DND-41 (cell line): Measurements from ENCODE around the gene RXRB.

Experiments used
- ATAC-seq: fragments of 200-7000 bp; cut with Tn5 transposase; 3 replicates; pipeline ENCODE4 v1.9.1; 2021; ENCODE audit warnings: low read depth; ENCODE audit not compliant: insufficient read depth
- DNase-seq: peaks from one replicate; pipeline ENCODE4 v3.0.0-alpha.2; 2020
- H2AFZ ChIP-seq: 2 replicates; pipeline ENCODE4 v1.6.0; 2012; ENCODE audit warnings: low read depth, low read length
- H3K27ac ChIP-seq: 2 replicates; pipeline ENCODE4 v1.5.1; 2012; ENCODE audit warnings: low read length, inconsistent platforms
- H3K27me3 ChIP-seq: fragments of 200-600 bp; sonication (generic); 2 replicates; pipeline ENCODE4 v1.6.0; 2012; ENCODE audit warnings: low read length, mild to moderate bottlenecking, inconsistent platforms; ENCODE audit not compliant: insufficient read depth, poor library complexity
- H3K36me3 ChIP-seq: 2 replicates; pipeline ENCODE4 v1.5.1; 2012; ENCODE audit warnings: low read length, inconsistent platforms; ENCODE audit not compliant: insufficient read depth
- H3K4me1 ChIP-seq: 2 replicates; pipeline ENCODE4 v1.5.1; 2012; ENCODE audit warnings: mild to moderate bottlenecking, low read length; ENCODE audit not compliant: insufficient read depth
- H3K4me2 ChIP-seq: 2 replicates; pipeline ENCODE4 v1.6.0; 2012; ENCODE audit warnings: mild to moderate bottlenecking, moderate library complexity, low read length, inconsistent platforms; ENCODE audit not compliant: insufficient read depth
- H3K4me3 ChIP-seq, 2 experiments: fragments of 200-600 bp in 1 of 2; shearing (Covaris generic) in 1 of 2; 2 replicates each; pipeline ENCODE4 v1.5.1; 2012 to 2016; ENCODE audit warnings: inconsistent platforms in 2 of 2, low read length in 2 of 2, mild to moderate bottlenecking in 2 of 2, low read depth in 1 of 2, moderate library complexity in 1 of 2
- H3K79me2 ChIP-seq: 2 replicates; pipeline ENCODE4 v1.6.0; 2012; ENCODE audit warnings: low read length, inconsistent platforms; ENCODE audit not compliant: insufficient read depth
- H3K9ac ChIP-seq: 2 replicates; pipeline ENCODE4 v1.6.0; 2012; ENCODE audit warnings: low read depth, mild to moderate bottlenecking, inconsistent platforms, low read length, moderate library complexity
- H3K9me3 ChIP-seq: 2 replicates; pipeline ENCODE4 v1.5.1; 2012; ENCODE audit warnings: low read length, moderate library complexity, mild to moderate bottlenecking, inconsistent platforms; ENCODE audit not compliant: insufficient read depth, severe bottlenecking
- H4K20me1 ChIP-seq: 2 replicates; pipeline ENCODE4 v1.6.0; 2012; ENCODE audit warnings: low read length; ENCODE audit not compliant: insufficient read depth
- EZH2 ChIP-seq: IDR thresholded peaks from 3 replicates; pipeline ENCODE4 v1.6.1; 2012; ENCODE audit warnings: borderline replicate concordance, low read depth, mild to moderate bottlenecking, moderate library complexity, low read length, inconsistent platforms; ENCODE audit not compliant: severe bottlenecking
- TF ChIP-seq, protein P1 (sequence below): IDR thresholded peaks from 2 replicates; pipeline ENCODE4 v1.5.1; 2012; ENCODE audit warnings: borderline replicate concordance, low read length, moderate library complexity, mild to moderate bottlenecking; ENCODE audit not compliant: poor library complexity, severe bottlenecking; ENCODE audit errors: extremely low read depth

RXRB gene

DNA sequence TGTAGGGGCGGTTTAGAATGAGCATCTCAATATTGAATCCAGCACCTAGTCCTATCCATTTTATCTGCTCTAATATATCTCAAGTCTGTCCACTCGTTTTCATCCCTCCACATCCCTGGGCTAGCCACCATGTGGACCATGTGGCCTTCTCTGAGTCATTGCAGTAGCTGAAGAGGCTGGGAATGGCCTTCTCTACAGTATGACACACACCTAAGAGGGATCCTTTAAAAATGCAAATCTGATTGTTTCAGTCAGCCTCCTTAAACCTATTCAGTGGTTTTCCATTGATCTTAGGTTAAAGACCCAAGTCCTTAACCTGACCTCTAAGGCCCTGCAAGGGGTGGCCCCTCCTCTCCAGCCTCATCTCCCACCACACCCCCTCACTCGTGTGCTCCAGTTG, 17.2 kb upstream of the RXRB start:
- Histone ChIP-seq H3K4me1 (peaks cover 12% of the 10 kb centered on the region), H3K79me2 (no peaks in the 10 kb centered on the region), H2AFZ (no peak overlapping the region), H3K9ac (no peak overlapping the region), H3K9me3 (no peaks in the 10 kb centered on the region), H3K4me2 (no peak overlapping the region), H3K27me3 (peaks cover 31% of the 10 kb centered on the region), H3K36me3 (no peaks in the 10 kb centered on the region), H4K20me1 (peaks cover 3% of the 10 kb centered on the region; the same call in 1 of the 2 replicates), H3K27ac (no peak overlapping the region), H3K4me3 (no peak overlapping the region)
- DNase-seq (no peak), ATAC-seq (no peak)
- TF ChIP-seq EZH2, result no peak
- TF ChIP-seq, protein P1, sequence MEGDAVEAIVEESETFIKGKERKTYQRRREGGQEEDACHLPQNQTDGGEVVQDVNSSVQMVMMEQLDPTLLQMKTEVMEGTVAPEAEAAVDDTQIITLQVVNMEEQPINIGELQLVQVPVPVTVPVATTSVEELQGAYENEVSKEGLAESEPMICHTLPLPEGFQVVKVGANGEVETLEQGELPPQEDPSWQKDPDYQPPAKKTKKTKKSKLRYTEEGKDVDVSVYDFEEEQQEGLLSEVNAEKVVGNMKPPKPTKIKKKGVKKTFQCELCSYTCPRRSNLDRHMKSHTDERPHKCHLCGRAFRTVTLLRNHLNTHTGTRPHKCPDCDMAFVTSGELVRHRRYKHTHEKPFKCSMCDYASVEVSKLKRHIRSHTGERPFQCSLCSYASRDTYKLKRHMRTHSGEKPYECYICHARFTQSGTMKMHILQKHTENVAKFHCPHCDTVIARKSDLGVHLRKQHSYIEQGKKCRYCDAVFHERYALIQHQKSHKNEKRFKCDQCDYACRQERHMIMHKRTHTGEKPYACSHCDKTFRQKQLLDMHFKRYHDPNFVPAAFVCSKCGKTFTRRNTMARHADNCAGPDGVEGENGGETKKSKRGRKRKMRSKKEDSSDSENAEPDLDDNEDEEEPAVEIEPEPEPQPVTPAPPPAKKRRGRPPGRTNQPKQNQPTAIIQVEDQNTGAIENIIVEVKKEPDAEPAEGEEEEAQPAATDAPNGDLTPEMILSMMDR, result no peak

DNA sequence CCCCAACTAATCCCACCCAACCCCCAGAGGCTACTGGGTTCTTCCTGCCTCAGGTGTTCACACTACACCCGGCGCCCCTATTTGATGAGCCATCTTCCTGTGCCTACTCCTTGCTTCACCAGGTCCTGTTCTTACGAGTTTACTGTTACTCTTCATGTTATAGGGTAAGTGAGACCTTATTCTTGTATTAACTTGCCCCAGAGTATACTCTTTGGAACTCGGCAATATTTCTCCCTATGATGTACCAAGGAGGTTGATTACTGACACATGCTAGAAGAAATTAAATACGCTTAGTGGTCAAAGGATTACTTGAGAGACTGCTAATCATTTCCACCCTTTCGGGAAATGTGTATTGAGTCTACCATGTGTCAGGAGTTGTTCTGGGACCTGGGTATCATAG, 16.8 kb upstream of the RXRB start:
- DNase-seq (no peak), ATAC-seq (no peak)
- no peak overlapping the region for H2AFZ ChIP-seq
- peaks cover 34% of the 10 kb centered on the region for H3K27me3 ChIP-seq
- H4K20me1 ChIP-seq, result peaks cover 4% of the 10 kb centered on the region; the same call in 1 of the 2 replicates
- H3K9me3 ChIP-seq, result no peaks in the 10 kb centered on the region
- H3K4me2 ChIP-seq, result no peak overlapping the region
- TF ChIP-seq, protein P1, result no peak
- no peak for TF ChIP-seq EZH2
- no peak overlapping the region for H3K9ac ChIP-seq
- H3K36me3 ChIP-seq, result no peaks in the 10 kb centered on the region
- H3K4me3 ChIP-seq, result no peak overlapping the region
- no peaks in the 10 kb centered on the region for H3K79me2 ChIP-seq
- H3K4me1 ChIP-seq, result peaks cover 12% of the 10 kb centered on the region
- H3K27ac ChIP-seq, result no peak overlapping the region

DNA sequence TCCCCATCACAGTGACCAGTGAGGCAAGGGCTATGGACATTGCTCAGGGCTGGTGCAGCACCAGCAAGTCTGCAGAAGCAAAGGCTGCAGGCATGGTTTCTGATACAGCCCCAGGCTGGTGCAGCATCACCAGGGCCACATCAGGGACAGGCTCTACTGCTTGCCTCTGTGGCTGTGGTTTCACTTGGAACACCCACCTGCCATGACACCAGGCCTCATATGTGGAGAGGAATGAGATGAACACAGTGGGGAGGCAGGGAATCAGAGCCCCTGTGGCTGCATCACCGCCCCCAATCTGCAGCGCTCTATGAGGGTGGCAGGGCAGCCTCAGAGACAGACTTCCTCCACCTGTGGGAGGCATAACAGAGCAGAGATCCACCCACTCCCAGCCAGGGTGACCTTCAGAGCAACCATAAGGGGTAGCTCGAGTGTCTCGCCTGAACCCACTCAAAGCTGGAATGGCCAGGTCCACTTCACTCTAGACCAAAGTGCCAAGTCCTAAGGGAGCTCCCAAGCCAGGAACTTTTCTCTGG, 15.7 kb upstream of the RXRB start:
- ATAC-seq (0 out of 3 replicates have a peak, but pooled peaks have one; percentile 17), DNase-seq (no peak)
- TF ChIP-seq, protein P1, result no peak
- no peak for TF ChIP-seq EZH2
- H4K20me1 ChIP-seq, result peaks cover 7% of the 10 kb centered on the region; the same call in 1 of the 2 replicates
- peaks cover 35% of the 10 kb centered on the region for H3K27me3 ChIP-seq
- H3K4me3 ChIP-seq, result no peak overlapping the region
- H3K9me3 ChIP-seq, result no peaks in the 10 kb centered on the region
- no peaks in the 10 kb centered on the region; the same call in 1 of the 2 replicates for H3K36me3 ChIP-seq
- no peak overlapping the region for H2AFZ ChIP-seq
- H3K4me2 ChIP-seq, result no peak overlapping the region
- H3K27ac ChIP-seq, result no peak overlapping the region
- no peaks in the 10 kb centered on the region for H3K79me2 ChIP-seq
- H3K4me1 ChIP-seq, result peaks cover 12% of the 10 kb centered on the region
- no peak overlapping the region for H3K9ac ChIP-seq
